8988T (cell line): ENCODE data around the gene TICAM1.

Experiments
- DNase-seq: peaks from one replicate; pipeline ENCODE4 v3.0.0; 2011

The TICAM1 gene

GRCh38 chr19:4768934-4769777, 62.4 kb downstream of the TICAM1 start:
- DNase-seq: peak; percentile 49
